AG09309 (cell line): ENCODE data around the gene EXOC6B.

Source experiments
- DNase-seq: peaks from one replicate; pipeline ENCODE4 v3.0.0-alpha.2; 2010; ENCODE audit warnings: low read depth
- H3K4me3 ChIP-seq: 2 replicates; pipeline ENCODE4 v1.5.1; 2011; ENCODE audit warnings: mild to moderate bottlenecking, low read depth, low read length, moderate library complexity; ENCODE audit not compliant: control insufficient read depth
- CTCF ChIP-seq: IDR thresholded peaks from 2 replicates; pipeline ENCODE4 v1.5.1; 2011; ENCODE audit warnings: mild to moderate bottlenecking, low read depth, low read length, inconsistent platforms; ENCODE audit not compliant: insufficient read depth, control insufficient read depth; ENCODE audit errors: missing control alignments

Gene EXOC6B

GRCh38 chr2:72148003-72148836, 677.6 kb downstream of the EXOC6B start:
- TF ChIP-seq CTCF, result no peak
- no peak for DNase-seq
- H3K4me3 ChIP-seq, result peak overlapping the region; percentile 31

GRCh38 chr2:72147303-72147971, 678.4 kb downstream of the EXOC6B start, which contains the start of gene CYP26B1:
Gene CYP26B1 (minus strand): TSS chr2:72147862. CDS start chr2:72147834, 28 bp downstream.
- DNase-seq, result no peak
- peak within 1 kb of the TSS; percentile 31 for H3K4me3 ChIP-seq
- TF ChIP-seq CTCF, result no peak

GRCh38 chr2:72146347-72147302, 679.2 kb downstream of the EXOC6B start:
- DNase-seq, result no peak
- H3K4me3 ChIP-seq, result no peak overlapping the region
- TF ChIP-seq CTCF, result no peak

GRCh38 chr2:72145658-72146329, 680.0 kb downstream of the EXOC6B start:
- no peak for DNase-seq
- TF ChIP-seq CTCF, result no peak
- H3K4me3 ChIP-seq, result no peak overlapping the region; the same call in 1 of the 2 replicates

GRCh38 chr2:72145289-72145657, 680.6 kb downstream of the EXOC6B start:
- DNase-seq, result no peak
- H3K4me3 ChIP-seq, result peak overlapping the region; percentile 2; the same call in 1 of the 2 replicates
- no peak for TF ChIP-seq CTCF

GRCh38 chr2:72144632-72145288, 681.1 kb downstream of the EXOC6B start:
- TF ChIP-seq CTCF, result no peak
- H3K4me3 ChIP-seq, result no peak overlapping the region
- no peak for DNase-seq
